ENCODE data around the gene EXOC4. TPM values are rescaled to one million over a fixed set of nuclear protein-coding genes. Genes with fewer than 3 reads are reported as not detected.

Gene EXOC4
- total RNA-seq, 1 experiment from 2014 or later, result 71.0 TPM

GRCh38 chr7:133294234-133294633 lies 41.4 kb downstream of the EXOC4 start:
- POLR2A ChIA-PET, result no interaction called here
- no peak overlapping the region for H3K27ac ChIP-seq (ENCODE audit: low read length)

GRCh38 chr7:133295484-133295883 lies 42.6 kb downstream of the EXOC4 start:
- no peaks in the 10 kb centered on the region for H3K9me3 ChIP-seq (ENCODE audit: control insufficient read depth, insufficient read depth, low read depth, low read length)
- in situ Hi-C loops (cut with HindIII; ENCODE audit: low pct_unique_long_range_greater_than_20kb, low sequenced_read_pairs) (no loop called here), intact Hi-C loops (cut with micrococcal nuclease; ENCODE audit: unreplicated experiment) (no loop called here)
- H3K4me3 ChIP-seq (ENCODE audit: low read depth in 2 of 2, low read length in 2 of 2), result no peak overlapping the region
- BruUV-seq (replicated peaks), result no TSS peak
- H3K36me3 ChIP-seq (ENCODE audit: control insufficient read depth, insufficient read depth, low read length), result no peaks in the 10 kb centered on the region; the same call in 1 of the 2 replicates
- ChIA-PET POLR2A (no interaction called here), CTCF (no interaction called here)
- DNase-seq (ENCODE audit: low read depth, low spot score), result no peak
- H3K27me3 ChIP-seq (ENCODE audit: control insufficient read depth, insufficient read depth, low read length), result no peaks in the 10 kb centered on the region
- no peak for ATAC-seq
- TF ChIP-seq, protein P1, sequence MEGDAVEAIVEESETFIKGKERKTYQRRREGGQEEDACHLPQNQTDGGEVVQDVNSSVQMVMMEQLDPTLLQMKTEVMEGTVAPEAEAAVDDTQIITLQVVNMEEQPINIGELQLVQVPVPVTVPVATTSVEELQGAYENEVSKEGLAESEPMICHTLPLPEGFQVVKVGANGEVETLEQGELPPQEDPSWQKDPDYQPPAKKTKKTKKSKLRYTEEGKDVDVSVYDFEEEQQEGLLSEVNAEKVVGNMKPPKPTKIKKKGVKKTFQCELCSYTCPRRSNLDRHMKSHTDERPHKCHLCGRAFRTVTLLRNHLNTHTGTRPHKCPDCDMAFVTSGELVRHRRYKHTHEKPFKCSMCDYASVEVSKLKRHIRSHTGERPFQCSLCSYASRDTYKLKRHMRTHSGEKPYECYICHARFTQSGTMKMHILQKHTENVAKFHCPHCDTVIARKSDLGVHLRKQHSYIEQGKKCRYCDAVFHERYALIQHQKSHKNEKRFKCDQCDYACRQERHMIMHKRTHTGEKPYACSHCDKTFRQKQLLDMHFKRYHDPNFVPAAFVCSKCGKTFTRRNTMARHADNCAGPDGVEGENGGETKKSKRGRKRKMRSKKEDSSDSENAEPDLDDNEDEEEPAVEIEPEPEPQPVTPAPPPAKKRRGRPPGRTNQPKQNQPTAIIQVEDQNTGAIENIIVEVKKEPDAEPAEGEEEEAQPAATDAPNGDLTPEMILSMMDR (IDR thresholded peaks at IDR 0.05), result no peak
- TF ChIP-seq REST (IDR thresholded peaks at IDR 0.05; ENCODE audit: insufficient read depth in 1 of 2, low read depth in 2 of 2, low read length in 1 of 2) (no peak), TCF7L2 (IDR thresholded peaks at IDR 0.05; ENCODE audit: low read depth, low read length) (no peak), POLR2AphosphoS5 (IDR thresholded peaks at IDR 0.05; ENCODE audit: low read depth, low read length) (no peak), SIN3A (IDR thresholded peaks at IDR 0.05; ENCODE audit: borderline replicate concordance, insufficient read depth, low read depth, low read length) (no peak)
- H3K27ac ChIP-seq (ENCODE audit: low read length), result no peak overlapping the region
- no peaks in the 10 kb centered on the region for H3K4me1 ChIP-seq (ENCODE audit: control insufficient read depth, insufficient read depth, low read length)

More at GRCh38 chr7:133294234-133294633, 41.4 kb downstream of the EXOC4 start:
- no peak for DNase-seq (ENCODE audit: low read depth, low spot score)
- no peak for ATAC-seq
- no peaks in the 10 kb centered on the region for H3K9me3 ChIP-seq (ENCODE audit: control insufficient read depth, insufficient read depth, low read depth, low read length)
- BruUV-seq (replicated peaks), result no TSS peak
- no peaks in the 10 kb centered on the region for H3K27me3 ChIP-seq (ENCODE audit: control insufficient read depth, insufficient read depth, low read length)
- no peak overlapping the region for H3K4me3 ChIP-seq (ENCODE audit: low read depth in 2 of 2, low read length in 2 of 2)
- H3K36me3 ChIP-seq (ENCODE audit: control insufficient read depth, insufficient read depth, low read length), result no peaks in the 10 kb centered on the region; the same call in 1 of the 2 replicates
- in situ Hi-C loops (cut with HindIII; ENCODE audit: low pct_unique_long_range_greater_than_20kb, low sequenced_read_pairs), result no loop called here
- no peak for TF ChIP-seq POLR2AphosphoS5 (IDR thresholded peaks at IDR 0.05; ENCODE audit: low read depth, low read length)
- TF ChIP-seq TCF7L2 (IDR thresholded peaks at IDR 0.05; ENCODE audit: low read depth, low read length), result no peak
- TF ChIP-seq, protein P1 (IDR thresholded peaks at IDR 0.05), result no peak
- TF ChIP-seq REST (IDR thresholded peaks at IDR 0.05; ENCODE audit: insufficient read depth in 1 of 2, low read depth in 2 of 2, low read length in 1 of 2), result no peak
- no peak for TF ChIP-seq SIN3A (IDR thresholded peaks at IDR 0.05; ENCODE audit: borderline replicate concordance, insufficient read depth, low read depth, low read length)
- CTCF ChIA-PET, result no interaction called here
- no peaks in the 10 kb centered on the region for H3K4me1 ChIP-seq (ENCODE audit: control insufficient read depth, insufficient read depth, low read length)
- intact Hi-C loops (cut with micrococcal nuclease; ENCODE audit: unreplicated experiment), result no loop called here

Measured in Panc1 (cell line).